Astrocyte of the spinal cord (primary cell): ENCODE measurements around the gene TMEM100.

ENCODE experiments used
- DNase-seq: peaks from one replicate; pipeline ENCODE4 v3.0.0; 2011; ENCODE audit warnings: low read depth, low spot score
- H3K4me3 ChIP-seq: 2 replicates; pipeline ENCODE4 v1.5.1; 2011; ENCODE audit warnings: low read depth, mild to moderate bottlenecking, low read length, moderate library complexity
- CTCF ChIP-seq: IDR thresholded peaks from 2 replicates; pipeline ENCODE4 v1.5.1; 2012; ENCODE audit warnings: low read depth, mild to moderate bottlenecking, low read length, inconsistent platforms
- in situ Hi-C: cut with HindIII; loops from 2 replicates; pipeline ENCODE4 v1.10.0; 2017; ENCODE audit warnings: low sequenced_read_pairs

Gene TMEM100

GRCh38 chr17:55722016-55722736, 488 bp downstream of the TMEM100 start:
- in situ Hi-C loops: no loop called here
- peak; percentile 10 for DNase-seq
- H3K4me3 ChIP-seq: peak overlapping the region; percentile 35
- no peak for TF ChIP-seq CTCF

- in situ Hi-C loops: no loop called here
- DNase-seq: no peak
Observed at GRCh38 chr17:55720919-55721836, 1.5 kb downstream of the TMEM100 start.

GRCh38 chr17:55717898-55718735, 4.5 kb downstream of the TMEM100 start:
- in situ Hi-C loops: no loop called here
- peak; percentile 79 for DNase-seq
- no peak overlapping the region for H3K4me3 ChIP-seq
- peak; percentile 75 for TF ChIP-seq CTCF

More at GRCh38 chr17:55720919-55721836, 1.5 kb downstream of the TMEM100 start:
- no peak for TF ChIP-seq CTCF
- no peak overlapping the region for H3K4me3 ChIP-seq

GRCh38 chr17:55717432-55717831, 5.2 kb downstream of the TMEM100 start:
- in situ Hi-C loops: no loop called here
- no peak overlapping the region for H3K4me3 ChIP-seq
- no peak for TF ChIP-seq CTCF
- DNase-seq: no peak

- in situ Hi-C loops: no loop called here
- no peak overlapping the region for H3K4me3 ChIP-seq
- TF ChIP-seq CTCF: no peak
- DNase-seq: peak; percentile 13
Observed at GRCh38 chr17:55710829-55711496, 11.7 kb downstream of the TMEM100 start.
